NCI-H2196 (cell line): ENCODE measurements around the gene KRTDAP.
"Not testable (repeated sequence)": the region's sequence is repeated elsewhere in the genome, so short reads cannot be mapped to it uniquely, and the experiment has no call there.

ENCODE experiments used
- DNase-seq: peaks from one replicate; lab custom pipeline; 2025; ENCODE audit not compliant: unreplicated experiment; lab: John Stamatoyannopoulos, UW

KRTDAP gene

GRCh38 chr19:35487656-35488182 lies 2.5 kb downstream of the KRTDAP start:
- no peak for DNase-seq

GRCh38 chr19:35486268-35486708 lies 4.0 kb downstream of the KRTDAP start:
- no peak for DNase-seq

- no peak for DNase-seq
These were observed 5.8 kb downstream of the KRTDAP start for GRCh38 chr19:35484252-35485036.

- no peak for DNase-seq
These were observed 7.2 kb downstream of the KRTDAP start for GRCh38 chr19:35483089-35483488.

- no peak for DNase-seq
These were observed 11.2 kb downstream of the KRTDAP start for GRCh38 chr19:35478794-35479677.

GRCh38 chr19:35476149-35476548 lies 14.1 kb downstream of the KRTDAP start:
- no peak for DNase-seq

- not testable (repeated sequence) for DNase-seq
These were observed 15.7 kb downstream of the KRTDAP start for GRCh38 chr19:35474594-35474993.

- no peak for DNase-seq
These were observed 16.2 kb downstream of the KRTDAP start for GRCh38 chr19:35474104-35474503.

GRCh38 chr19:35471946-35472345 lies 18.3 kb downstream of the KRTDAP start:
- DNase-seq = no peak

- not testable (repeated sequence) for DNase-seq
These were observed 19.2 kb downstream of the KRTDAP start for GRCh38 chr19:35471075-35471474.

GRCh38 chr19:35470128-35470527 lies 20.1 kb downstream of the KRTDAP start:
- no peak for DNase-seq

- peak; percentile 48 for DNase-seq
These were observed 21.6 kb downstream of the KRTDAP start for GRCh38 chr19:35468637-35469036.

GRCh38 chr19:35466259-35466658 lies 24.0 kb downstream of the KRTDAP start:
- DNase-seq = no peak

- DNase-seq = not testable (repeated sequence)
These were observed 27.3 kb downstream of the KRTDAP start for GRCh38 chr19:35462956-35463355.

- DNase-seq = no peak
These were observed 27.7 kb downstream of the KRTDAP start for GRCh38 chr19:35462476-35462953.

- not testable (repeated sequence) for DNase-seq
These were observed 28.5 kb downstream of the KRTDAP start for GRCh38 chr19:35461788-35462187.

GRCh38 chr19:35461060-35461459 lies 29.2 kb downstream of the KRTDAP start:
- DNase-seq = no peak

- no peak for DNase-seq
These were observed 29.7 kb downstream of the KRTDAP start for GRCh38 chr19:35460608-35461007.

GRCh38 chr19:35459414-35460082 lies 30.7 kb downstream of the KRTDAP start:
- no peak for DNase-seq

- DNase-seq = no peak
These were observed 31.4 kb downstream of the KRTDAP start for GRCh38 chr19:35458731-35459391.
